Upper lobe of left lung (tissue), 6 donors: ENCODE data around the gene HMX1. TPM values are rescaled to one million over a fixed set of nuclear protein-coding genes. Genes with fewer than 3 reads are reported as not detected.

Source experiments
- ATAC-seq, 2 donors: fragments of 200-7000 bp; cut with Tn5 transposase; one replicate each; pipeline ENCODE4 v1.9.1; 2022; ENCODE audit warnings: mild to moderate bottlenecking in 2 of 2, moderate library complexity in 2 of 2; ENCODE audit not compliant: low FRiP score in 2 of 2
- DNase-seq, 2 donors: peaks; one replicate each; pipeline ENCODE4 v3.0.0-alpha.2; 2019 to 2020
- H3K27ac ChIP-seq, 4 donors: fragments of 200-600 bp; sonication (generic); one replicate each; pipeline ENCODE4 v1.5.1; 2016 to 2019
- H3K27me3 ChIP-seq, 4 donors: fragments of 200-600 bp; sonication (generic); one replicate each; pipeline ENCODE4 v1.5.1; 2017 to 2019
- H3K36me3 ChIP-seq, 4 donors: fragments of 200-600 bp; sonication (generic); one replicate each; pipeline ENCODE4 v1.5.1; 2016 to 2019
- H3K4me1 ChIP-seq, 4 donors: fragments of 200-600 bp; sonication (generic); one replicate each; pipeline ENCODE4 v1.5.1; 2018 to 2019
- H3K4me3 ChIP-seq, 4 donors: fragments of 200-600 bp; sonication (generic); one replicate each; pipeline ENCODE4 v1.5.1; 2017 to 2019; ENCODE audit warnings: mild to moderate bottlenecking in 2 of 4, moderate library complexity in 1 of 4
- H3K9me3 ChIP-seq, 4 donors: fragments of 200-600 bp; sonication (generic); one replicate each; pipeline ENCODE4 v1.5.1; 2018 to 2019
- EP300 ChIP-seq, 4 donors: sonication (generic); formaldehyde crosslinking; IDR thresholded peaks; one replicate each; pipeline ENCODE4 v1.5.1; 2017; ENCODE audit warnings: antibody characterized with exemption in 4 of 4, control low read depth in 2 of 4
- POLR2A ChIP-seq, 4 donors: fragments of 450-650 bp; IDR thresholded peaks; one replicate each; pipeline ENCODE4 v1.5.1; 2016 to 2017; ENCODE audit warnings: antibody characterized with exemption in 4 of 4, mild to moderate bottlenecking in 2 of 4
- POLR2AphosphoS5 ChIP-seq, 2 donors: sonication (generic); formaldehyde crosslinking; IDR thresholded peaks; one replicate each; pipeline ENCODE4 v1.5.1; 2017; ENCODE audit warnings: antibody characterized with exemption in 2 of 2
- WGBS, 2 donors: methylation state at CpG; one replicate each; pipeline ENCODE4 v1.1.5; 2017 to 2018; 5-methylcytosine and 5-hydroxymethylcytosine counted together
- total RNA-seq, 6 donors: library from RNA; depleted of rRNA in 4 of 6; stranded (reverse); fragments of >200 nt in 4 of 6; gene quantifications; one replicate each; pipeline versions ENCODE4 v1.1.0 to v1.2.1, GENCODE V29; 2016 to 2021
- TF ChIP-seq, protein P1 (sequence below), 6 experiments: fragments of 450-650 bp in 4 of 6; fragments of 200-600 bp in 2 of 6; sonication (generic) in 2 of 6; IDR thresholded peaks; one replicate each; pipeline ENCODE4 v1.5.1; 2016 to 2019; ENCODE audit warnings: antibody characterized with exemption in 6 of 6
- donor health status: DM: no; HTN: no; CAD: no; lungs with moderate emphysema.
- donor health status: DM: no; HTN: yes; CAD: no; lungs with severe emphysema.

HMX1 gene
- total RNA-seq, 6 donors from 2014 or later = not detected

DNA sequence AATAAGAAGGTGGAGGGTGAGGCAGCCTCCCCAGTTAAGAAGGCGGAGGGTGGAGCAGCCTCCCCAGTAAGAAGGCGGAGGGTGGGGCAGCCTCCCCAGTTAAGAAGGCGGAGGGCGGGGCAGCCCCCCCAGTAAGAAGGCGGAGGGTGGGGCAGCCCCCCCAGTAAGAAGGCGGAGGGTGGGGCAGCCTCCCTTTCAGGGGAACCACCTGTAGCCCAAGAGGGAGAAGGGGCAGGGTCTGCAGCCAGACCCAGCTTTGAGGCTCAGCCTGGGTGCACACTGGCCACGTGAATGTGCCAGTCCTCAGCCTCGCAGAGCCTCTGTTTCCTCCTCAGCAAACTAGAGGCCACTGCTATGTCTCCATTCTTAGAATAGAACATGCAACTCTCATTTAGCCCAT lies 52.6 kb downstream of the HMX1 start:
- Histone ChIP-seq H3K27me3 (peaks cover 0 to 4% (median 0%) of the 10 kb centered on the region in 4 donors), H3K4me3 (no peak overlapping the region), H3K9me3 (no peaks in the 10 kb centered on the region), H3K4me1 (no peaks in the 10 kb centered on the region), H3K27ac (no peak overlapping the region), H3K36me3 (no peaks in the 10 kb centered on the region)
- TF ChIP-seq EP300 (IDR thresholded peaks at IDR 0.05) (no peak), POLR2AphosphoS5 (IDR thresholded peaks at IDR 0.05) (no peak), POLR2A (IDR thresholded peaks at IDR 0.05) (no peak)
- TF ChIP-seq, protein P1, sequence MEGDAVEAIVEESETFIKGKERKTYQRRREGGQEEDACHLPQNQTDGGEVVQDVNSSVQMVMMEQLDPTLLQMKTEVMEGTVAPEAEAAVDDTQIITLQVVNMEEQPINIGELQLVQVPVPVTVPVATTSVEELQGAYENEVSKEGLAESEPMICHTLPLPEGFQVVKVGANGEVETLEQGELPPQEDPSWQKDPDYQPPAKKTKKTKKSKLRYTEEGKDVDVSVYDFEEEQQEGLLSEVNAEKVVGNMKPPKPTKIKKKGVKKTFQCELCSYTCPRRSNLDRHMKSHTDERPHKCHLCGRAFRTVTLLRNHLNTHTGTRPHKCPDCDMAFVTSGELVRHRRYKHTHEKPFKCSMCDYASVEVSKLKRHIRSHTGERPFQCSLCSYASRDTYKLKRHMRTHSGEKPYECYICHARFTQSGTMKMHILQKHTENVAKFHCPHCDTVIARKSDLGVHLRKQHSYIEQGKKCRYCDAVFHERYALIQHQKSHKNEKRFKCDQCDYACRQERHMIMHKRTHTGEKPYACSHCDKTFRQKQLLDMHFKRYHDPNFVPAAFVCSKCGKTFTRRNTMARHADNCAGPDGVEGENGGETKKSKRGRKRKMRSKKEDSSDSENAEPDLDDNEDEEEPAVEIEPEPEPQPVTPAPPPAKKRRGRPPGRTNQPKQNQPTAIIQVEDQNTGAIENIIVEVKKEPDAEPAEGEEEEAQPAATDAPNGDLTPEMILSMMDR (IDR thresholded peaks at IDR 0.05) = no peak
- ATAC-seq (no peak), DNase-seq (peak in 1 of 2 donors; percentile 17)
- 59 to 80% methylated on average over 8 of the region's 8 CpGs for WGBS, 2 donors

DNA sequence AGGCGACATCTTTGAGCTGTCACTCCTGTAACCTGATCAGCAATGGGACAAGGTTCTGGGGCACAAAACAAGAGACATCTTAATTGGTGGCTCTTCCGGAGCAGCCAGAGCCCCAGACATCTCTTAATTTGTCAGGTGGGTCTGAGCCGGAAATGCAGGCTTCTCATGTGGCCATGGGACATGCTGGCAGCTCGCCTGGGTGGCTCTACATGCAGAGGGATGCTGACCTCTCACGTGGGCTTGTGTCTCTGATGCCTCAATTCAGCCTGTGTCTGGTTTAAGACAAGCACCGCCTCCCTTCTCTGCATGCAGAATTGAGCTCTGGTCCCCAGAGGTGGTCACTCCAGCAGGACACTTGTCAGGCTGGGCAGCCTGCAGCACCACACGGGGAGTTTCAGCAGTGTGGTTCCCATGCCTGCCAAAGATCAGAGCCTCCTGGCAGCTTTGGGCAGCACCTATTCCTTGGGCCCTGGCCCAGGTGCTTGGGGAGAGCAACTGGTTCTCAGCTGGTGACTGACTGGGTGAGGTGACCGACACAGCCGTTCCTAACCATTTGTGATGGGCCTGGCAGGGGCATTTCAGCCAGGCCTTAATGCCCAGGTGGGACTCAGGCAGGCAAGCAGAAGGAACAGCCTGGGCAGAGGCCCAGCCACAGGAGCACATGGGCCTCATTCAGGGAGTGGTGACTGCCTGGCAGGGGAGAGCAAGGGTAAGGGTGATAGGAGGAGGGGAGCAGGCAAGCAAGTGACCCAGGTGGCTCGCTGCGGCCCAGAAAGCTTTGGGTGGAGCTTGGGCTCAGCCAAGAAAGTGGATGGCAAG lies 53.4 kb downstream of the HMX1 start:
- no peak overlapping the region for H3K27ac ChIP-seq

DNA sequence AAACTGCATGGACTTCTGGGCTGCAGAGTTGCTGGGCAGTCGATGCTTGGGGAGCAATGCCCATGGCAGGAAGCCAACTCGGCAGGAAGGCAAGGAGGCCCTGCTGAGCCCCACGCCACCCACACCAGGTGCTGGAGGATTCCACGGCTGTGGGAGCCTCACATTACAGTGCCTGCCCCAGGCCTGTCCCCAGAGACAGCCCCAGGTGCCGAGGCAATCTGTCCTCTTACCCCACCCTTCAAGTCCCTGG lies 53.9 kb downstream of the HMX1 start:
- TF ChIP-seq POLR2AphosphoS5 (IDR thresholded peaks at IDR 0.05) = no peak
- TF ChIP-seq, protein P1 (IDR thresholded peaks at IDR 0.05) = no peak
- TF ChIP-seq EP300 (IDR thresholded peaks at IDR 0.05) = no peak
- no peak for TF ChIP-seq POLR2A (IDR thresholded peaks at IDR 0.05)
- ATAC-seq (peak in 1 of 2 donors; percentile 8), DNase-seq (peak; percentile 9 to 34)
- WGBS, 2 donors = 22 to 33% methylated on average over 4 to 5 of the region's 5 CpGs
- no peaks in the 10 kb centered on the region for H3K9me3 ChIP-seq
- no peaks in the 10 kb centered on the region for H3K4me1 ChIP-seq
- H3K4me3 ChIP-seq = no peak overlapping the region
- H3K27ac ChIP-seq = no peak overlapping the region
- no peaks in the 10 kb centered on the region for H3K36me3 ChIP-seq
- peaks cover 0 to 4% (median 0%) of the 10 kb centered on the region in 4 donors for H3K27me3 ChIP-seq

More for the DNA sequence above, 53.4 kb downstream of the HMX1 start:
- H3K9me3 ChIP-seq = no peaks in the 10 kb centered on the region
- peaks cover 0 to 4% (median 0%) of the 10 kb centered on the region in 4 donors for H3K27me3 ChIP-seq
- H3K4me1 ChIP-seq = no peaks in the 10 kb centered on the region
- no peak for TF ChIP-seq POLR2A (IDR thresholded peaks at IDR 0.05)
- TF ChIP-seq EP300 (IDR thresholded peaks at IDR 0.05) = no peak
- TF ChIP-seq POLR2AphosphoS5 (IDR thresholded peaks at IDR 0.05) = no peak
- TF ChIP-seq, protein P1 (IDR thresholded peaks at IDR 0.05) = no peak
- ATAC-seq = peak; percentile 21 to 32
- DNase-seq = peak; percentile 10 to 26
- no peaks in the 10 kb centered on the region for H3K36me3 ChIP-seq
- no peak overlapping the region for H3K4me3 ChIP-seq
- WGBS, 2 donors = 69 to 78% methylated on average over 9 to 11 of the region's 11 CpGs

DNA sequence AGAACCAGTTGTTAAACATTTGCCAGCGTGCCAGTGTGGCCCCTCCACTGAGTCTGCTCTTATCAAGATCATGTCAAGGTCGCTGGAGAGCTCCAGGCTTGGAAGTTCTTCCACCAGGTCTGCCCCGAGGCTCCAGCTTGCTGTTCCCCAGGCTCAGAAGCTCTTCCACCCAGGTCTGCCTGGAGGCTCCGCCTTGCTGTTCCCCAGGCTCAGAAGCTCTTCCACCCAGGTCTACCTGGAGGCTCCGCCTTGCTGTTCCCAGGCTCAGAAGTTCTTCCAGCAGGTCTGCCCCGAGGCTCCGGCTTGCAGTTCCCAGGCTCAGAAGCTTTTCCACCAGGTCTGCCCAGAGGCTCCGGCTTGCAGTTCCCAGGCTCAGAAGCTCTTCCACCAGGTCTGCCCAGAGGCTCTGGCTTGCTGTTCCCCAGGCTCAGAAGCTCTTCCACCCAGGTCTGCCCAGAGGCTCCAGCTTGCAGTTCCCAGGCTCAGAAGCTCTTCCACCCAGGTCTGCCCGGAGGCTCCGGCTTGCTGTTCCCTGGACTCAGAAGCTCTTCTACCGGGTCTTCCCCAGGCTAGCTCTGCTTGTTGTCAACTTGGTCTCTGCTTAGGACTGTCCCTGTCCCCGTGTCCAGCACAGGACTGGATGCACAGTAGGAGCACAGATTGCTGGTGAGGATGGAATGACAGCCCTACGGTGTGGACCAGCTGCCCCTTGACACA lies 54.4 kb downstream of the HMX1 start:
- 74 to 80% methylated on average over 5 to 12 of the region's 13 CpGs for WGBS, 2 donors
- ATAC-seq (no peak), DNase-seq (peak; percentile 6 to 20)
- TF ChIP-seq POLR2AphosphoS5 (IDR thresholded peaks at IDR 0.05) (no peak), EP300 (IDR thresholded peaks at IDR 0.05) (no peak), POLR2A (IDR thresholded peaks at IDR 0.05) (no peak)
- TF ChIP-seq, protein P1 (IDR thresholded peaks at IDR 0.05) = no peak
- no peaks in the 10 kb centered on the region for H3K4me1 ChIP-seq
- H3K27me3 ChIP-seq = peaks cover 0 to 4% (median 0%) of the 10 kb centered on the region in 4 donors
- H3K4me3 ChIP-seq = no peak overlapping the region
- H3K9me3 ChIP-seq = no peaks in the 10 kb centered on the region
- H3K36me3 ChIP-seq = no peaks in the 10 kb centered on the region
- no peak overlapping the region for H3K27ac ChIP-seq
